HG03280 (cell line): ENCODE measurements around the gene GNPDA1.

Source experiments
- ATAC-seq: cut with Tn5 transposase; IDR thresholded peaks from one replicate; pipeline ENCODE4 v1.9.1; 2021; ENCODE audit warnings: mild to moderate bottlenecking, moderate library complexity; ENCODE audit not compliant: unreplicated experiment

GNPDA1 gene

DNA sequence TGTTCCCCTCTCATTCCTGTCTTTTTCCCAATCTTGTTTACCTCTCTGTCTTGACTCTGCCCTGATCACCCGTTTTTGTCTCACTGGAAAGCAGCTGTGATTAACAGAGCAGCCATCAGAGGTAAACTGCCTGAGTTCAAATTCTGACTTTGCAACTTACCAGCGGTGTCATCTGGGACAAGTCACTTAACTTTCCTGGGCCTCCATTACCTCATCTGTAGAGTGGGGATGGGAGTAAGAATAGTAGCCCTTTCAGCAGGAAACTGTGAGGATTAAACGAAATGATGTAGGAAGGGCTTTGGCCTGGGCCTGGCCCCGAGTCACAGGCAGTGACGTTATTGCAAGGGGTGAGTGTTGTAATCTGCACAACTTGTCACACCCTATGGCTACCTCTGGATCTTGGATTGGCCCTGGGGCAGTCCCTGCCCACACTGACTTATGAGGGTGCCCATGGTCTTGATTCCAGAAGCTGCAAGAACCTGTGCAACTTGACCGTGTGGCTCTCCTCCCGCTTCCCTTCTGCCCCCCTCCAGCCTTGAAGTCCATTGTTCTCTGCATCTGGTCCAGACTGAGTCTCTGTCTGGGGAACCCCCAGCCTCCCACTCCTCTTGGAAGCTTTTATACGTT lies 54.2 kb downstream of the GNPDA1 start:
- no peak for ATAC-seq

DNA sequence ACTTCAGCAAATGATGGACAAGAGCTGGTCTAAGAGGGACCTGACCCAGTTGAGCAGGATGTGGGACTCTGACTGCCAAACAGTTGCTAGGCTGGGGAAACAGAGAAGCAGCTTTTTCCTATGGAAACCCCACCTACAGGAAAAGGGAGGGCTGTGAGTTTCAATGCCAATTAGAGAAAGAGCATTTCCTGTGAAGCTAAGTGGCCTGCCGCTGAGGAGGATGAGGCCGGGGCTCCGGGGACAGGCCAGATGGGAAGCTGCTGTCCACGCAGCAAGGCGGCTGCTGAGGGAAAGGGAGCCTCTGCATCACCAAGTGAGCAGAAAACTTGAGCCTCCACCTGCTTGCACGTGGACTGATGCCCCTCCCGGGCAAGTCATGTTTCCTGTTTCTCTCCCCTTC lies 54.7 kb downstream of the GNPDA1 start, which contains the start of gene PCDH12:
Gene PCDH12 (minus strand): TSS at position 90 of the 400 bp plus-strand sequence. CDS start 351 bp downstream, outside the sequence.
- no peak for ATAC-seq

DNA sequence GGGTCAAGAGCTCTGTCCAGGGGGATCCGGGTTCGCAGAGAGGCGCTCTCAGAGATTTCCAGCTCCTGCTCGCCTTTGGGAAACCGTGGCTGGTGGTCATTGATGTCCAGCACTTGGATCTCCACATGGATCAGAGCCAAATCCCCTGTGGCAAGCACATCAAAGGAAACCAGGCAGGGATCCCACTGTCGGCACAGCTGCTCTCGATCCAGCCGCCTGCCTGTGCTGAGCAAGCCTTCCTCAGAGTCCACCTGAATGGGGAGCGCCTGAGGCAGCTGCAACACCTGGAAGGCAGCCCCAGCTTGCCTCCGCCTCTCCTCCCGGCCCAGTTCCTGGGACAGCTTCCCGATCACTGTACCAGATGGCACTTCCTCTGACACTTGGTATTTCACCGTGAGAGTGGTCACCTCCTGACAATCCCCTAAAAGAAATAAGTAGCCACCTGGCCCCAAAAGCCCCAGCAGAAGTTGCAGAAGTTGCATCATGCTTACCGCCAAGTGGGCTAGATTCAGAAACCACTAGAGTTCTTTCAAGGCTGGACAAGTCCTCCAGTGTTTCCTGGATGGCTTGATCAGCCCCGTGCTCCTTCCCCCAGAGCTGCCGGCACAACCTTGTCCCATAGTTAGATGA lies 55.3 kb downstream of the GNPDA1 start:
- no peak for ATAC-seq

DNA sequence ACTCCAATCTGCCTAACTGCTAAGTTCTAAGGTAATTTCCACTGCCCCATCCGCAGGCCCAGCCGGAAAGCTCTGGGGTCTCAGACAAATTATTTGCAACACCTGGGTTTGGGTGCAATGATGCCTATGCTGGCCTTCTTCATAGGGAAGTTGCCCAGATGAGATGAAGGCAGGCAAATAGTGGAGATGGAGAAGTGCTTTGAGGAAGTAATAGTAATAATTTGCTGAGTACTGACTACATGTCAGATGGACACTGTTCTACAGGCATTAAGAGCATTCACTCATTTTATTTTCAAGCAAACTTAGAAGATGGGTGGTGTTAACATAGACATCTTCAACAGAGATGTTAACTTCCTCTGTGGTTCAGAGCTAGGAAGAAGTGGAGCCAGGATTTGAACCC lies 58.6 kb downstream of the GNPDA1 start:
- ATAC-seq, result no peak

DNA sequence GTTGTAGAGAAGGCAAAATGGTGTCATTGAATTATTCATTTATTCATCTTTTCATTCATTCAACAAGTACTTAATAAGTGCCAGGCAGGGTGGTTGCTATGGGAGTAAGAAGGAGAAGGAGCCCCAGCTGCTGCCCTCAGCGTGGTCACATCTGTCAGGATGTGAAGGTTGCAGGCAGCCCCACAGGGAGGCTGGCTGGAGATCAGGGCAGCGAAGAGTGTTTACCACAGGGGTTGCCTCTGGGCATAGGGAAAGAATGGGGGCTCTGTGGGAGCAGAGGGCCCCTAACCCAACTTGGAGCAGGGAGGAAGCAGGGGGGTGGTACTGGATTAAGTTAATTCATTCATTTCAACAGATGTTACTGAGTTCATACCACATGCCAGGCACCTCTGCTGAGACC lies 60.8 kb downstream of the GNPDA1 start:
- ATAC-seq, result no peak

DNA sequence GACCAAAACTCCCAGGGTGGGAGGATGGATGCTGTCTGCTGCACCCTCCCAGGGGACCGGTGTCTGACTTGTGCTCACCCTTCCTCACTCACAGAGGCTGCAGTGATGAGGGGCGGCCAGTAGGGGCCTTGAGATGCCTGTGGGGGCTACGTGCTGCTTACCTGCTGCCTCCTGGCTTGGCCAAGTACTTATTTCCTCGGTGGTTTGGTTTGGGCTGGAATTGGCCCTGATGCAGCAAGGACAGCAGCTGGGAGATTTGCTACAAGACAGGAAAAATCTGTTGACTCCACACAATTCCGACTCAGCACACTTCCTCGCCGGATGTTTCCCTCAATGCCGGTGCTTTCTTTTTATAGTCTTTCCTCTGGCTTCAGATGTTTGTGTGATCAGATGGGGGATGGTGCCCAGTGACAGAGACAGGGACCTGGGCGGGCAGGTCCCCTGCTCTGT lies 61.5 kb downstream of the GNPDA1 start:
- peak; percentile 78 for ATAC-seq
